ENCODE data around the gene PPDPF. TPM values are rescaled to one million over a fixed set of nuclear protein-coding genes. Genes with fewer than 3 reads are reported as not detected.
A peak's percentile ranks its signal among the peaks of the same experiment; 100 is the strongest.

PPDPF gene
- total RNA-seq, 1 experiment from 2014 or later: 148 TPM

DNA sequence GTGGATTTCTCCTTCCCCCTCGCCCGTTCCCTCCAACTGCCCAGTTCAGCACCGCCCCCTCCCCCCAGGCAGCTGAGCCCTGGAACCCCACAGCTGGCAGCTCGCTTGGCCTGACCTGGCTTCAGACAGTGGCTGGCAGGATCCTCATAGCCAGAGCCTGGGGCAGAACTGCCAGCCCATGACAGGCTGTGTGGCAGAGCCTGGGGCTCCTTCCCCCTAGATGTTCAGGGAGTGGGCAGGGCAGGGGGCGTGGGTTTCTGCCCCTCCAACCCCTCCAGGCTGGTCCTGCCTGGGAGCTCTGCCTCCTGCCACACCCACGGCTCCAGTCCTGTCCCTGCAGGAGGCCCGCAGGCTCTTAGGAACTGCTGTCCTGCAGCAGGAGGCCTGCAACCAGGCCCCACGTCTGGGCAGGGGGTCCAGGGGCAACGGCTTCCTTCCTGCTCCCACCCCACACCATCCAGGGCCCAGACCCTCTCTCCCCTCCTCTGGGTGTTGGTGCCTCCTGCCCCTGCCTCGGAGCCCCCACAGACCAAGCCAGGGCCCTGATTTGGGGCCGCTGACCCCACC lies 38.5 kb upstream of the PPDPF start:
- intact Hi-C loops (cut with micrococcal nuclease; ENCODE audit: unreplicated experiment): no loop called here
- CTCF ChIA-PET: no interaction called here
- POLR2A ChIA-PET (ENCODE audit: low non-redundant PET): no interaction called here

DNA sequence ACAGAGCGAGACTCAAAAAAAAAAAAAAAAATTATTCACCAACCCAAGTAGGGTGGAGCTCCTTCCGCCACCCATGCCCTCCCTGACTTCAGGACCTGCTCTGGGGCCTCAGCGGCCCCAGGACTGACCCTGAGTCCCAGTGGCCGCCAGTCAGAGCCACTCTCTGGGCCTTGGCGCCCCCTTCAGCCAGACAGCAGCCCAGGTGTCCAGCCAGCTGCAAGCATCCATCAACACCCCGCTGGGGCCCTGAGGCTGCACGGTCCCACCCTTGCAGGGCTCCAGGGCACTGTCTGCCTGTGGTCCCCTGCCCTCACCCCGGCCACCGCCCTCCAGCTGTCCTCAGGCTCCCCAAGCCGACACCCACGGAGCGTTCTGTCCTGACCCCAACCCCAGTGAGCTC lies 36.7 kb upstream of the PPDPF start:
- BruUV-seq (replicated peaks): no TSS peak
- DNase-seq (ENCODE audit: low spot score): no peak
- Histone ChIP-seq H3K27ac (ENCODE audit: low read depth, low read length, poor library complexity, severe bottlenecking) (no peak overlapping the region), H3K9me3 (ENCODE audit: low read depth, low read length, poor library complexity, severe bottlenecking) (no peaks in the 10 kb centered on the region), H3K27me3 (replicated peaks; ENCODE audit: insufficient read depth, low read depth, low read length, poor library complexity) (peaks cover 14% of the 10 kb centered on the region), H3K4me1 (ENCODE audit: insufficient read depth, low read length, poor library complexity, severe bottlenecking) (peaks cover 15% of the 10 kb centered on the region), H3K36me3 (ENCODE audit: insufficient read depth, low read length, poor library complexity, severe bottlenecking) (no peaks in the 10 kb centered on the region), H3K4me3 (ENCODE audit: low read depth, low read length, poor library complexity, severe bottlenecking) (no peak overlapping the region)
- TF ChIP-seq EZH2 (IDR thresholded peaks at IDR 0.05; ENCODE audit: borderline replicate concordance, low read depth, low read length, poor library complexity, severe bottlenecking): no peak
- TF ChIP-seq, protein P1, sequence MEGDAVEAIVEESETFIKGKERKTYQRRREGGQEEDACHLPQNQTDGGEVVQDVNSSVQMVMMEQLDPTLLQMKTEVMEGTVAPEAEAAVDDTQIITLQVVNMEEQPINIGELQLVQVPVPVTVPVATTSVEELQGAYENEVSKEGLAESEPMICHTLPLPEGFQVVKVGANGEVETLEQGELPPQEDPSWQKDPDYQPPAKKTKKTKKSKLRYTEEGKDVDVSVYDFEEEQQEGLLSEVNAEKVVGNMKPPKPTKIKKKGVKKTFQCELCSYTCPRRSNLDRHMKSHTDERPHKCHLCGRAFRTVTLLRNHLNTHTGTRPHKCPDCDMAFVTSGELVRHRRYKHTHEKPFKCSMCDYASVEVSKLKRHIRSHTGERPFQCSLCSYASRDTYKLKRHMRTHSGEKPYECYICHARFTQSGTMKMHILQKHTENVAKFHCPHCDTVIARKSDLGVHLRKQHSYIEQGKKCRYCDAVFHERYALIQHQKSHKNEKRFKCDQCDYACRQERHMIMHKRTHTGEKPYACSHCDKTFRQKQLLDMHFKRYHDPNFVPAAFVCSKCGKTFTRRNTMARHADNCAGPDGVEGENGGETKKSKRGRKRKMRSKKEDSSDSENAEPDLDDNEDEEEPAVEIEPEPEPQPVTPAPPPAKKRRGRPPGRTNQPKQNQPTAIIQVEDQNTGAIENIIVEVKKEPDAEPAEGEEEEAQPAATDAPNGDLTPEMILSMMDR (conservative IDR thresholded peaks at IDR 0.05; ENCODE audit: low read depth, low read length): 0 out of 2 replicates have a peak, but pooled peaks have one; percentile 15
- intact Hi-C loops (cut with micrococcal nuclease; ENCODE audit: unreplicated experiment): no loop called here
- ChIA-PET POLR2A (ENCODE audit: low non-redundant PET) (no interaction called here), CTCF (interaction anchor here (0.6 kb wide), 2 partner anchors 175 to 577 kb away, joined by 3 to 5 read pairs; no protein-coding TSS in a partner anchor)

More for the DNA sequence above, 38.5 kb upstream of the PPDPF start:
- Histone ChIP-seq H3K36me3 (ENCODE audit: insufficient read depth, low read length, poor library complexity, severe bottlenecking) (no peaks in the 10 kb centered on the region), H3K4me1 (ENCODE audit: insufficient read depth, low read length, poor library complexity, severe bottlenecking) (peaks cover 15% of the 10 kb centered on the region), H3K4me3 (ENCODE audit: low read depth, low read length, poor library complexity, severe bottlenecking) (no peak overlapping the region), H3K9me3 (ENCODE audit: low read depth, low read length, poor library complexity, severe bottlenecking) (no peaks in the 10 kb centered on the region), H3K27ac (ENCODE audit: low read depth, low read length, poor library complexity, severe bottlenecking) (no peak overlapping the region), H3K27me3 (replicated peaks; ENCODE audit: insufficient read depth, low read depth, low read length, poor library complexity) (peaks cover 1% of the 10 kb centered on the region)
- DNase-seq (ENCODE audit: low spot score): no peak
- TF ChIP-seq, protein P1 (conservative IDR thresholded peaks at IDR 0.05; ENCODE audit: low read depth, low read length): no peak
- TF ChIP-seq EZH2 (IDR thresholded peaks at IDR 0.05; ENCODE audit: borderline replicate concordance, low read depth, low read length, poor library complexity, severe bottlenecking): no peak
- BruUV-seq (replicated peaks): no TSS peak

DNA sequence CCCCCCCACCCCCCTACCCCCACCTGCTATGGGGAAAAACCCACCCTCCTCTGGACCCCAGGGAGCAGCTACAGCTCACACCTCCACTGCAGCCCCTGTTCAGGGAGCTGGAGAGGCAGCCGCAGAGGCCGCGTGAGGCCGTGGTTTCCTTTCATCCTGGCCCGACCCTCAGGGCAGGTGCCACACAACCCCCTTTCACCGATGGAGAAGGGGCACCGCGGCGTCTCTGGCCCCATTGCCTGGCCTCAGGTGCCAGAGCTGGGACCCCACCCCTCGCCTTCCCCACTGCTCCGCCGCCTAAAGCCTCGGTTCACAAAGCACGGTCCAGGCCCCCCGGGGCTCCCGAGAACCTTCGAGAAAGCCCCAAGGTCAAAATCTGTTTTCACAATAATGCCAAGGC lies 36.3 kb upstream of the PPDPF start:
- ChIA-PET POLR2A (ENCODE audit: low non-redundant PET) (no interaction called here), CTCF (interaction anchor here (0.6 kb wide), 1 partner anchor 577 kb away, joined by 5 read pairs; no protein-coding TSS in a partner anchor)
- intact Hi-C loops (cut with micrococcal nuclease; ENCODE audit: unreplicated experiment): no loop called here
- no peaks in the 10 kb centered on the region for H3K9me3 ChIP-seq (ENCODE audit: low read depth, low read length, poor library complexity, severe bottlenecking)
- H3K27me3 ChIP-seq (replicated peaks; ENCODE audit: insufficient read depth, low read depth, low read length, poor library complexity): peaks cover 18% of the 10 kb centered on the region
- no peak overlapping the region for H3K4me3 ChIP-seq (ENCODE audit: low read depth, low read length, poor library complexity, severe bottlenecking)
- no peaks in the 10 kb centered on the region for H3K36me3 ChIP-seq (ENCODE audit: insufficient read depth, low read length, poor library complexity, severe bottlenecking)
- no TSS peak for BruUV-seq (replicated peaks)
- H3K27ac ChIP-seq (ENCODE audit: low read depth, low read length, poor library complexity, severe bottlenecking): no peak overlapping the region
- no peak for TF ChIP-seq EZH2 (IDR thresholded peaks at IDR 0.05; ENCODE audit: borderline replicate concordance, low read depth, low read length, poor library complexity, severe bottlenecking)
- TF ChIP-seq, protein P1 (conservative IDR thresholded peaks at IDR 0.05; ENCODE audit: low read depth, low read length): no peak
- peaks cover 15% of the 10 kb centered on the region for H3K4me1 ChIP-seq (ENCODE audit: insufficient read depth, low read length, poor library complexity, severe bottlenecking)
- DNase-seq (ENCODE audit: low spot score): no peak
